Measurements from ENCODE around the gene ELAVL1.
"Not testable (repeated sequence)": the region's sequence is repeated elsewhere in the genome, so short reads cannot be mapped to it uniquely, and the experiment has no call there.

ELAVL1 gene

DNA sequence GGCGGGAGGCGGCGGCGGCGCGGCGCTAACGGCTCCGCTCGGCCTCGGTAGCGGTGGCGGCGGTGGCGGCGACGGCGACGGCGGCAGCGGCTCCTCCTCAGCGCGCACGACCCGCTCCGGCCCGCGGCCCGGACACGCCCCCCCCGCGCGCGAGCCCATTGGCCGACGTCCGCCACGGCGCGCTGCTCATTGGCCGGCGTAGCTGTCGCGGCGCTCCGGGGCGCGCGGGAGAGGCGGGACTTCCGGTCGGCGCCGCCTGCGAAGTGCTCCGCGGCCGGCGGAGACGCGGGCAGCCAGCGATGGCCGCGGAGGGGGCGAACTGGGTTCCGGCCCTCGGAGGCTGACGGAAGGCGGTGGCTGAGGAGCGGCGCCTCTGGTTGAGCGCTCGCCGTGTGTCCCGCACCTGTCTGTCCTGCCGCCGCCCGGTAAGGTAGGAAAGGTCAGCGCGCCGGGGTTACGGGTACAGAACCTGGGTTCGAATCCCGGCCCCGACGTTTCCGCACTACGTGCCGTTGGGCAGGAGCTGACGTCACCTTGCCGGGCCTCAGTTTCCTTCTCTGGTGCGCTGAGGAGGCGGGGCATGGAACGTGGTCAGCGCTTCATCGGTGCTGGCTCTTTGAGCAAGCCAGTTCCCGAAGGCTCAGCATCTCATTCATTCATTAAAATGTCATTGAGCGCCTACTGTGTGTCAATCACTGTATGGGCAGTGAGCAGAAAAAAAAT is at the start of gene ELAVL1:
Gene ELAVL1, minus strand, starts transcription at position 108 of the 723 bp plus-strand sequence. CDS start 13,826 bp downstream, outside the sequence.
- DNase-seq, result peak; percentile 83

GRCh38 chr19:8054169-8054568 is 48.7 kb upstream of the ELAVL1 start:
- no peak for DNase-seq

DNA sequence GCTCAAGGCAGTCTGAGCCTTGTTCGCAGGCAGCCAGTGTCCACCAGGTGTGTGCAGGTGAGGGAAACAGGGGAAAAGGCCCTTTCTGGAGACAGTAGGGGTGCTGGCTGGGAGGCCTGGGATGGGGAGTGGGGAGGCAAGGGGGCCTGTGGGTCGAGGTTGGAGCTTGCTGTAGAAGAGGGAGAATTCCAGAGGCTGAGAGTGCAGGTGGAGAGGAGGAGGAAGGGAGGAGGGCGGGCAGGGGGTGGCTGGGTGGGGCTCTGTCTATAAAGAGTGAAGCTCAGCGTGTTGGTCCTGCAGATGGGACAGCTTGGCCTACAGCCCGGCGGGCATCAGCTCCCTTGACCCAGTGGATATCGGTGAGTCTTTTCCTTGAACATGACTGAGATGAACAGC is 47.0 kb upstream of the ELAVL1 start, which contains the start of gene CCL25:
Gene CCL25, plus strand, starts transcription at position 297 of the 396 bp plus-strand sequence. CDS start 290 bp downstream, outside the sequence.
- DNase-seq, result no peak

DNA sequence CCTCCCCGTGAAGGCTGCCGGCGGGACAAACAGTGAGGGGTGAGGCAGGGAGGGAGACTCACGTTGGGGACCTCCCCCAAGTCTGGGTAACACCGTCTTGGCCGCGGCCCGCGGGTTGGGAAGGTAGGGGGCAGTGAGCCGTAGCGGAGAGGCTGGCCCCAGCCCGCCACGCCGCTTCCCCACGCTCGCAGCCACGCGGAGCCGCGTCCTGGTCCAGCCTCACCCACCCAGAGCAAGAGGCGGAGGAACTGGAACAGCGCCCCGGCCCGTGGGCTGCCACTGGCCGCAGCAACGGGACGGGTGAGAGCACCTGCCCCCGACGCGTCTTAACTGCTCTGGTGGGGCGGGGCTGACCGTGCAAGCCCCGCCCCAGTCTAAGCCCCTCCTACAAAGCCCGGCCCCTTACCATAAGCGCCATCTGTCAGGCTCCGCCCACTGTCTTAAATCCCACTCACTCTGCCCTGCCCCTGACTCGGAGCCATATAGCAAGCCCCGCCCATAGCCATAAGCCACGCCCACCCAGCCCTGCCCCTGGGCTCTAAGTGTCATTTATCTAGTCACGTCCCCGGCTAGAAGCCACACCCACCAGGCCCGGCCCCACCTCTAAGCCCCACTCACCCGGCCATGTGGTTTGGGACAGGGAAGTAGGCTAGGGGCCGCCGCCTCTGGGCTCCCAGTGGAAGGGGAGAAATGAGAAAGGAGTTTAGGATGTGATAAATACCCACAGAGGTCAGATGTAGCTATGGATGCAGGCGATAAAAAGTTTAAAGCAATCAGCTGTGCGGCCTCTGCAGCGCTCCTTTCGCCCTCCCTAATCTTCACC is 45.0 kb upstream of the ELAVL1 start:
- peak; percentile 25 for DNase-seq

GRCh38 chr19:8046569-8047165 is 41.2 kb upstream of the ELAVL1 start:
- no peak for DNase-seq

DNA sequence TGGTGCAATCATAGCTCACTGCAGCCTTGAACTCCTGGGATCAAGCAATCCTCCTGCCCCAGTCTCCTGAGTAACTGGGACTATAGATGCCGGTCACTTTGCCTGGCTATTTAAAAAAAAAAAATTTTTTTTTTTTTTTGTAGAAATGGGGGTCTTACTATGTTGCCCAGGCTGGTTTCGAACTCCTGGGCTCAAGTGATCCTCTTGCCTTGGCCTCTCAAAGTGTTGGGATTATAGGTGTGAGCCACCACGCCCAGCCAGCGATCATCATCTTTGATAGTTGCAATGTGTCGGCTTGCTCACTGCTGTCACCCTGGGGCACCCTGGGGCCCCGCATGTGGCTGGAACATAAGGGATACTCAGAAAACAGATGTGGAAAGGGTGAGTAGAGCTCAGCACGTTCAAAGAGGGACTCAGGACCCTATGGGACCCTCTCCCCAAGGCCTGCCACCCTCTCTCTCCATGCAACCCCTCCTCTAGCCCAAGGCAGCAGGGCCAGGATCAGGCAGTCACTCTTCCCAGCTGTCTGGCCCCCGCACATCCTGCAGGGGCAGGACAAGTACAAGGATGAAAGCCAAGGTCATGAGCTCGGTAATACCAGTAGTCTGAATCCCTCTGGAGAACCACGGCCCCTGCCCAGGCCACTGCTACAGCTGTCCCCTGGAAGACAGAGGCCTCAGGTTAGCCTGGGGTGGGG is 40.6 kb upstream of the ELAVL1 start:
- no peak for DNase-seq

DNA sequence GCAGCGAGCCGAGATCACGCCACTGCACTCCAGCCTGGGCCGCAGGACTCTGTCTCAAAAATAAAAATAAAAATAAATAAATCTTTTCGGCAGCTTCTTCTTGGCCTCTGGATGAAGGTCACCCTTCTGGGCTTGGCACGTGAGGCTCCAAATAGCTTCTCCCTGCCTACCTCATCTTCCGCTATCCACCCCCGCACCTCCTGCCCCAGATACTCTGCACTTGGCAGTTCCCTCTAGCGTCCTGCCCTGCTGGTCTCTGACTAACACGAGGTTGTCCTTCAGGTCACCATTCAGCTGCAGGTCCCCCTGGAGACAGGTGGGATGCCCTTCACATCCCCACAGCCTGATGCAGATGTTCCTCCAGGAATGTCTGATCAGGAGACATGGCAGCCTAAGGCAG is 38.6 kb upstream of the ELAVL1 start:
- DNase-seq, result no peak

- no peak for DNase-seq
Observed at GRCh38 chr19:8042900-8043299, 37.5 kb upstream of the ELAVL1 start.

DNA sequence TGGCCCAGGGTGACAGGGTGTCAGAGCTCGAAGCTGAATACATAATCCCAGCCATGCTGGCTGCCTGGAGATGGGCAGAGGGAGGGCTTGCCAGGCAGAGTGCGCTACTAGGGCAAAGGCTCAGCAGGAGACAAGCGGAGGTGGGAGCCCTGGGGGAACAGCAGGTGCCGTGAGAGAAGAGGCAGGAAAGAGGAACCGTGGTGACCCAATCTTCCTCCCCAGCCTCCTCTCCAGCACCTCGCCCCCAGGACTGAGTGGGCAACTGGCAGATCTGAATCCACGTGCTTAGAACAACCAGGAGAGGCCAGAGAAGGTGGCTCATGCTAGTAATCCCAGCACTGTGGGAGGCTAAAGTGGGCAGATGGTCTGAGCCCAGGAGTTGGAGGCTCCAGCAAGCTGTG is 36.1 kb upstream of the ELAVL1 start:
- DNase-seq, result no peak

GRCh38 chr19:8039231-8039630 is 33.8 kb upstream of the ELAVL1 start:
- no peak for DNase-seq

- DNase-seq, result no peak
Observed at GRCh38 chr19:8038815-8039214, 33.4 kb upstream of the ELAVL1 start.

DNA sequence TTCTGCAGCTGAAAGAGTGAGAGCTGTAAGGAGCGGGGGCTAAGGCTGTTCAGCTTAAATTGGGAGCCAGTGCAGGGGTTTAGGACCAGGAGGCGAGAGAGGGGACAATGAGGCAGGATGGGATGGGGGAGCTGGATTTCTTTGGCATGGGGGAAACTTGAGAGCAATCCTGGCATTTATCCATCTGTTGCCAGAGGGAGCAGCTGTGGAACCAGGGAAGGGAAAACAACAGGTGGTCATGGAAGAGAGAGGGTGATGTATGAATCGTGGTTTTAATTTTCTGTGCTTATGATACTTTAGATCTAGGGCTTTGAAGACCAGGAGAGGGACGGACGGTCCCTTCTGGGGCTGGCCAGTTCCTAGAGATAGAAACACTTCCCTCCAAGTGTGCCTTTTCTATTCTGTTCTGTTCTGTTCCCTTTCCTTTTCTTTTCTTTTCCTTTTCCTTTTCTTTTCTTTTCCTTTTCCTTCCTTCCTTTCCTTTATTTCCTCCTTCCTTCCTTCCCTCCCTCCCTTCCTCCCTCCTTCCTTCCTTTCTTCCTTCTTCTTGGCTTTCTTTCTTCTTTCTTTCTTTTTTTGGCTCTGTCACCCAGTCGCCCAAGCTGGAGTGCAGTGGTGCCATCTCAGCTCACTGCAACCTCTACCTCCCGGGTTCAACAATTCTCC is 31.1 kb upstream of the ELAVL1 start:
- no peak for DNase-seq

DNA sequence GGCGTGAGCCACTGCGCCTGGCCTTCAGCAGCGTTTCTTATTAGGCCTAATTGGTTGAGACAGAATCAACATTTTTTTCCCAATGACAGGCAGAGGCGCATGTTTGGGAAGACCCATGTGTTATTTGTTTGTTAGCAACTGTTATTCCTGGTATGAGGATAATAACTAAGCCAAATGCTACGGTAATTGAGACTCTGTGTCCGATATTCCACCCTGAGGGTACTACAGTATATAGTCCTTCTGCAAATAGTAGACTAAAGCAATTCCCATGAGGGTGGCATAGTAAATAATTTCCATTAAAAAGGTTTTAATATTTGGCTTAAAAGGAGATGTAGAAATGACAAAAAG is 28.7 kb upstream of the ELAVL1 start:
- DNase-seq, result no peak

GRCh38 chr19:8033287-8034177 is 28.1 kb upstream of the ELAVL1 start:
- DNase-seq, result not testable (repeated sequence)

DNA sequence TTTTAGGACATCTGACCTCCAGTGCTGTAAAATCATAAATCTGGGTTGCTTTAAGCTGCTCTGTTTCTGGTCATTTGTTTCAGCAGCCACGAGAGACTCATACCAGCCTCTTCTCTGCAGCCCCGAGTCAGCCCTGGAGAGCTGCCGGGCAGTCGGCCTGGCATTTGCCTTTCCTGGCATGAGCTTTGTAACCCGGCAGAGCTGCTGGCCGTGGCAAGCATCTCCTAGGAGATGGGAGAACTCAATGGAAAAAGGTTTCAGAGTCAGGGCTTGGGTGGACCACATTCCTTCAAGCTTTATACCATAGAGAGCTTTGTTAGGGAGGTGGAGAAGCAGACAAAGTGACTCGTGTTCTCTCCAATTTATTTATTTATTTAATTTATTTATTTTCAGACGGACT is 25.5 kb upstream of the ELAVL1 start:
- DNase-seq, result no peak

- DNase-seq, result no peak
Observed at GRCh38 chr19:8028951-8029491, 23.6 kb upstream of the ELAVL1 start.

DNA sequence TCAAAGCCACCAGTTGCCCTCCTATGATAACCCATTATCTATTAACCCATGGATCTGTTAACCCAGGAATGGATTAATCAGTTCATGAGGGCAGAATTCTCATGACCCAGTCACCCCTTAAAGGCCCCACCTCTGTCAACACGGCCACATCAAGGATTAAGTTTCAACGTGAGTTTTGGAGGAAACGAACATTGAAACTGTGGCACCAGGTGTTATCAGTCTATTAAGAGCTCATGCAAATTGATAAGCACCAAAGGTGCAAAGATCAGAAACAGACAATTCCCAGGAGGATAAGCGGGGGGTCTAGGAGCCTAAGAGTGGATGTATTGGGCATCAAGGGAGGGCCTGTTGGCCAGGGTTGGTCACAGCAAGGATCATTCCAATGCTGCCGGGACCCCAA is 19.9 kb upstream of the ELAVL1 start:
- DNase-seq, result no peak

DNA sequence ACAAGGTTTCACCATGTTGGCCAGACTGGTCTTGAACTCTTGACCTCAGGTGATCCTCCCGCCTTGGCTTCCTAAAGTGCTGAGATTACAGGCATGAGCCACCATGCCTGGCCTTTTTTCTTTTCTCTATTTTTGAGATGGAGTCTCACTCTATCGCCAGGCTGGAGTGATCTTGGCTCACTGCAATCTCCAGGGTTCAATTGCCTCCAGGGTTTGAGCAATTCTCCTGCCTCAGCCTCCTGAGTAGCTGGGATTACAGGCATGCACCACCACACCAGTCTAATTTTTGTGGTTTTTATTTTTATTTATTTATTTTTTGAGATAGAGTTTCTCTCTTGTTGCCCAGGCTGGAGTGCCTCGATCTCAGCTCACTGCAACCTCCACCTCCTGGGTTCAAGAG is 18.8 kb upstream of the ELAVL1 start:
- DNase-seq, result not testable (repeated sequence)

DNA sequence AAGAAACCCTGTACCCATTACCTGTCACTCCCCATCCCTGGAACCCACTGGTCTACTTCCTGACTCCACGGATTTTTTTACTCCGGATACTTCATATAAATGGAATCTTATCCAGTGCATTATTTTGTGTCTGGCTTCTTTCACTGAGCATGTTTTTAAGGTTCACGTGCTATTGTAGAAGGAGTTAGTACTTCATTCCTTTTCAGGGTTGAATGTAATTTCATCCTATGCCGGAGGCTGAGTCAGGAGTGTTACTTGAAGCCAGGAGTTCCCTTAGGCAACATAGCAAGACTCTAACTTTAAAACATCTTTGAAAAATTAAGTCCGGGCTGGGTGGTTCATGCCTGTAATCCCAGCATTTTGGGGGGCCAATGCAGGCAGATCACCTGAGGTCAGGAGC is 17.9 kb upstream of the ELAVL1 start:
- no peak for DNase-seq

DNA sequence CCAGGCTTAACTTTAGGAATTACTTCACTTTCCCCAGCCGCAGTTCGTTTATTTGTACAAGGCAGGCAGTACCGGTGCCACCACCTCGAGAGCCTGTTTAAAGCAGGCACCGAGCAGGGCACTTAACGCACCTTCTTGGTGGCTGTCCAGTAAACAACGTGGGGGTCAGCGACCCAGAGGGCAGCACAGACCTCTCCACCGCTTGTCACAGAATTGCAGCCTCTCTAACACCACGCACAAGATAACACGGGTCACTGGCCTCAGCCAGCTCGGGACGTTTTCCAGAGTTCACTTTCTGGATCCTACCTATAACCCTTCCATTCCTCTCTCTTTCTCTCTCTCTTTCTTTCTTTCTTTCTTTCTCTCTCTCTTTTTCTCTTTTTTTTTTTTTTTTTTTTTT is 16.8 kb upstream of the ELAVL1 start:
- no peak for DNase-seq

- DNase-seq, result no peak
Observed at GRCh38 chr19:8021374-8021773, 15.9 kb upstream of the ELAVL1 start.
